ENCODE results near the gene P2RX3.

P2RX3 gene

GRCh38 chr11:57395905-57396623 lies 57.9 kb downstream of the P2RX3 start (continued):
- TF ChIP-seq ZNF518A (tag by site-specific recombination; conservative IDR thresholded peaks at IDR 0.05; ENCODE audit: low read depth) (no peak), ZSCAN30 (tag by site-specific recombination; IDR thresholded peaks at IDR 0.05) (no peak), ZNF701 (tag by site-specific recombination; IDR thresholded peaks at IDR 0.05) (no peak), ZNF362 (tag by site-specific recombination; IDR thresholded peaks at IDR 0.05) (no peak), ZNF221 (tag by site-specific recombination; IDR thresholded peaks at IDR 0.05; ENCODE audit: borderline replicate concordance) (no peak), ZNF704 (tag by site-specific recombination; IDR thresholded peaks at IDR 0.05) (no peak), ZNF239 (tag by site-specific recombination; IDR thresholded peaks at IDR 0.05) (no peak)

- Histone ChIP-seq H3K4me3 (ENCODE audit: low read depth, low read length) (no peak overlapping the region), H3K36me3 (ENCODE audit: control insufficient read depth in 2 of 2, insufficient read depth in 1 of 2, low read length in 2 of 2) (no peaks in the 10 kb centered on the region), H3K9me3 (ENCODE audit: control insufficient read depth, insufficient read depth, low read depth, low read length) (no peaks in the 10 kb centered on the region), H3K4me1 (ENCODE audit: control insufficient read depth, insufficient read depth, low read length) (no peaks in the 10 kb centered on the region), H3K27ac (ENCODE audit: extremely low read depth, low read depth, low read length) (no peak overlapping the region)
- ChIA-PET POLR2A (no interaction called here), CTCF (interaction anchor here (0.7 to 1.9 kb wide), 3 partner anchors 60 to 1398 kb away, joined by 3 to 6 read pairs (median 3); no protein-coding TSS in a partner anchor)
- no peak for TF ChIP-seq ZSCAN23 (tag by site-specific recombination; IDR thresholded peaks at IDR 0.05)
- no peak for TF ChIP-seq KLF1 (tag by site-specific recombination; IDR thresholded peaks at IDR 0.05)
- no peak for TF ChIP-seq SP3 (tag by site-specific recombination; IDR thresholded peaks at IDR 0.05)
- no peak for TF ChIP-seq AEBP2 (tag by site-specific recombination; IDR thresholded peaks at IDR 0.05; ENCODE audit: borderline replicate concordance)
- TF ChIP-seq ZBTB6 (tag by site-specific recombination; IDR thresholded peaks at IDR 0.05) = no peak
- TF ChIP-seq ZBTB17 (tag by site-specific recombination; IDR thresholded peaks at IDR 0.05) = no peak
- TF ChIP-seq ZNF184 (tag by site-specific recombination; IDR thresholded peaks at IDR 0.05) = no peak
Measured at GRCh38 chr11:57396744-57397143, 58.6 kb downstream of the P2RX3 start.
